Measurements from ENCODE around the gene IL31. TPM values are rescaled to one million over a fixed set of nuclear protein-coding genes. Genes with fewer than 3 reads are reported as not detected.

Gene IL31
- total RNA-seq (2014; rRNA removed; shearing (Covaris generic)) (not detected in 2 replicates), total RNA-seq (2022) (not detected in 2 replicates), Bru-seq, nascent RNA (not detected), BruChase-seq, experiment 1, labeled RNA remaining after a 6-hour chase (not detected), BruChase-seq, experiment 2, labeled RNA remaining after a 2-hour chase (not detected)
- long read RNA-seq, result 0 reads

- intact Hi-C loops (cut with micrococcal nuclease; ENCODE audit: unreplicated experiment), result no loop called here
- Histone ChIP-seq H3K4me2 (ENCODE audit: low read length) (no peak within 1 kb of the TSS), H3K36me3 (ENCODE audit: insufficient read depth, low read length) (no peaks in the 10 kb centered on the region), H3K9me2 (ENCODE audit: insufficient read depth, low read length) (no peaks in the 10 kb centered on the region), H3K27ac (ENCODE audit: low read depth, low read length, poor library complexity, severe bottlenecking) (no peak within 1 kb of the TSS), H2AFZ (ENCODE audit: low read length) (no peak within 1 kb of the TSS), H3K9me3 (ENCODE audit: low read length) (no peaks in the 10 kb centered on the region), H4K20me1 (ENCODE audit: insufficient read depth, low read length) (no peaks in the 10 kb centered on the region), H3K4me1 (ENCODE audit: insufficient read depth, low read length, poor library complexity, severe bottlenecking) (no peaks in the 10 kb centered on the region), H3K4me3 (ENCODE audit: low read depth, low read length, poor library complexity, severe bottlenecking) (no peak within 1 kb of the TSS), H3K79me2 (ENCODE audit: insufficient read depth, low read depth, low read length) (no peaks in the 10 kb centered on the region)
- DNase-seq (ENCODE audit: low spot score), result no peak
- TF ChIP-seq, protein P1, sequence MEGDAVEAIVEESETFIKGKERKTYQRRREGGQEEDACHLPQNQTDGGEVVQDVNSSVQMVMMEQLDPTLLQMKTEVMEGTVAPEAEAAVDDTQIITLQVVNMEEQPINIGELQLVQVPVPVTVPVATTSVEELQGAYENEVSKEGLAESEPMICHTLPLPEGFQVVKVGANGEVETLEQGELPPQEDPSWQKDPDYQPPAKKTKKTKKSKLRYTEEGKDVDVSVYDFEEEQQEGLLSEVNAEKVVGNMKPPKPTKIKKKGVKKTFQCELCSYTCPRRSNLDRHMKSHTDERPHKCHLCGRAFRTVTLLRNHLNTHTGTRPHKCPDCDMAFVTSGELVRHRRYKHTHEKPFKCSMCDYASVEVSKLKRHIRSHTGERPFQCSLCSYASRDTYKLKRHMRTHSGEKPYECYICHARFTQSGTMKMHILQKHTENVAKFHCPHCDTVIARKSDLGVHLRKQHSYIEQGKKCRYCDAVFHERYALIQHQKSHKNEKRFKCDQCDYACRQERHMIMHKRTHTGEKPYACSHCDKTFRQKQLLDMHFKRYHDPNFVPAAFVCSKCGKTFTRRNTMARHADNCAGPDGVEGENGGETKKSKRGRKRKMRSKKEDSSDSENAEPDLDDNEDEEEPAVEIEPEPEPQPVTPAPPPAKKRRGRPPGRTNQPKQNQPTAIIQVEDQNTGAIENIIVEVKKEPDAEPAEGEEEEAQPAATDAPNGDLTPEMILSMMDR (conservative IDR thresholded peaks at IDR 0.05; ENCODE audit: low read length), result no peak
- no peak for TF ChIP-seq EZH2phosphoT487 (IDR thresholded peaks at IDR 0.05; ENCODE audit: borderline replicate concordance, low read depth, low read length)
- POLR2A ChIA-PET, result no interaction called here
- no TSS peak for BruUV-seq (replicated peaks)
- CTCF ChIA-PET (ENCODE audit: unreplicated experiment), result no interaction called here
These were observed at the start of gene IL31 for GRCh38 chr12:122174155-122174845. TSS of gene IL31 (minus strand) at chr12:122174221. CDS start at chr12:122174172, 49 bp downstream.

DNA sequence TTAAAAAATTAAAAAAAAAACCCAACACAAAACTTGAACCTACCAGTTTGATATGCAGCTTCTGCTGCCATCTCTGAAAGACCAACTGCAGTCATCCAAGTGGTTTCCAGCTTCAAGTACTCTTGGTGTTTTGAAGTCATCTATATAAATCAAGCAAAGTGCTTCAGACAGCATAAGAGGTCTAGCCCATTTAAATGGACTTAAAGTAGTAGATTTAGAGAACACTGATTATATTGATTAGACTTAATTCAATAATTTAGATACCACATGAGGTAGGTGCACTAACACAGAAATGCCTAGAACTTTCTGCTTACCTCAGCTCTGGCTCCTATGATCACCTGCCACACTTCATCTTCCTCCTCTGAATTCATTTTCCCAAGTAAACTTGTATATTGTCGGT lies 42.4 kb upstream of the IL31 start:
- intact Hi-C loops (cut with micrococcal nuclease; ENCODE audit: unreplicated experiment), result no loop called here
- Histone ChIP-seq H3K4me2 (ENCODE audit: low read length) (no peak overlapping the region), H3K4me1 (ENCODE audit: insufficient read depth, low read length, poor library complexity, severe bottlenecking) (no peaks in the 10 kb centered on the region), H3K27ac (ENCODE audit: low read depth, low read length, poor library complexity, severe bottlenecking) (no peak overlapping the region), H3K79me2 (ENCODE audit: insufficient read depth, low read depth, low read length) (peaks cover 12% of the 10 kb centered on the region; the same call in 1 of the 2 replicates), H3K9me3 (ENCODE audit: low read length) (no peaks in the 10 kb centered on the region), H2AFZ (ENCODE audit: low read length) (no peak overlapping the region), H3K4me3 (ENCODE audit: low read depth, low read length, poor library complexity, severe bottlenecking) (no peak overlapping the region), H3K36me3 (ENCODE audit: insufficient read depth, low read length) (peaks cover 94% of the 10 kb centered on the region), H3K9me2 (ENCODE audit: insufficient read depth, low read length) (no peaks in the 10 kb centered on the region), H4K20me1 (ENCODE audit: insufficient read depth, low read length) (no peaks in the 10 kb centered on the region)
- TF ChIP-seq, protein P1 (conservative IDR thresholded peaks at IDR 0.05; ENCODE audit: low read length), result no peak
- no peak for TF ChIP-seq EZH2phosphoT487 (IDR thresholded peaks at IDR 0.05; ENCODE audit: borderline replicate concordance, low read depth, low read length)
- no TSS peak for BruUV-seq (replicated peaks)
- POLR2A ChIA-PET, result interaction anchor here (0.6 kb wide), 1 partner anchor 46 kb away, joined by 4 read pairs; no protein-coding TSS in a partner anchor
- CTCF ChIA-PET (ENCODE audit: unreplicated experiment), result no interaction called here
- DNase-seq (ENCODE audit: low spot score), result no peak

DNA sequence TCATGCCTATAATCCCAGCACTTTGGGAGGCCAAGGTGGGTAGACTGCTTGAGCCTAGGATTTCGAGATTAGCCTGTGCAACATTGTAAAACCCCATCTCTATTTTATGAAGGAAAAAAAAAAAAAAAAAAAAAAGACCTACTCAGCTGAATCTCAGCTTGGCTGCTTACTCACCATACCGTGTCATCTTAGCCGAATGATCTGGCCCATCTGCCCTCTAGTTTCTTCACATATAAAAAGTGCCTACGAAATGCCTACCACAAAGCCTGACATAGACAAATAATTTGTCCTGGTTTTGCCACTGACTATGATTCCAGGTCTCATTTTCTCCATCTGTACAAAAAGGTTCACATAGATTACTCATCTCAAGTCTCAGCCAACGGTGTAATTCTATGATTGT lies 41.8 kb upstream of the IL31 start:
- no peak for DNase-seq (ENCODE audit: low spot score)
- Histone ChIP-seq H4K20me1 (ENCODE audit: insufficient read depth, low read length) (no peaks in the 10 kb centered on the region), H2AFZ (ENCODE audit: low read length) (no peak overlapping the region), H3K4me2 (ENCODE audit: low read length) (no peak overlapping the region), H3K9me3 (ENCODE audit: low read length) (no peaks in the 10 kb centered on the region), H3K4me1 (ENCODE audit: insufficient read depth, low read length, poor library complexity, severe bottlenecking) (no peaks in the 10 kb centered on the region), H3K4me3 (ENCODE audit: low read depth, low read length, poor library complexity, severe bottlenecking) (no peak overlapping the region), H3K79me2 (ENCODE audit: insufficient read depth, low read depth, low read length) (peaks cover 5% of the 10 kb centered on the region; the same call in 1 of the 2 replicates), H3K9me2 (ENCODE audit: insufficient read depth, low read length) (no peaks in the 10 kb centered on the region), H3K36me3 (ENCODE audit: insufficient read depth, low read length) (peaks cover 94% of the 10 kb centered on the region), H3K27ac (ENCODE audit: low read depth, low read length, poor library complexity, severe bottlenecking) (no peak overlapping the region)
- no TSS peak for BruUV-seq (replicated peaks)
- CTCF ChIA-PET (ENCODE audit: unreplicated experiment), result no interaction called here
- POLR2A ChIA-PET, result interaction anchor here (0.6 kb wide), 1 partner anchor 47 kb away, joined by 4 read pairs; no protein-coding TSS in a partner anchor
- no peak for TF ChIP-seq EZH2phosphoT487 (IDR thresholded peaks at IDR 0.05; ENCODE audit: borderline replicate concordance, low read depth, low read length)
- TF ChIP-seq, protein P1 (conservative IDR thresholded peaks at IDR 0.05; ENCODE audit: low read length), result no peak
- intact Hi-C loops (cut with micrococcal nuclease; ENCODE audit: unreplicated experiment), result no loop called here

Data from OCI-LY7 (cell line).